Stimulated activated CD8-positive, alpha-beta memory T cell treated with anti-CD3 and anti-CD28 coated beads, Interleukin-12 subunit alpha, Interleukin-12 subunit beta, amount 100 ng/mL, for 1 hour (primary cell): ENCODE measurements around the gene CHST11.
"Not testable (repeated sequence)": the region's sequence is repeated elsewhere in the genome, so short reads cannot be mapped to it uniquely, and the experiment has no call there.

ENCODE experiments used
- DNase-seq: peaks from one replicate; pipeline ENCODE4 v3.0.0-alpha.2; 2020; ENCODE audit warnings: low read depth

The CHST11 gene

DNA sequence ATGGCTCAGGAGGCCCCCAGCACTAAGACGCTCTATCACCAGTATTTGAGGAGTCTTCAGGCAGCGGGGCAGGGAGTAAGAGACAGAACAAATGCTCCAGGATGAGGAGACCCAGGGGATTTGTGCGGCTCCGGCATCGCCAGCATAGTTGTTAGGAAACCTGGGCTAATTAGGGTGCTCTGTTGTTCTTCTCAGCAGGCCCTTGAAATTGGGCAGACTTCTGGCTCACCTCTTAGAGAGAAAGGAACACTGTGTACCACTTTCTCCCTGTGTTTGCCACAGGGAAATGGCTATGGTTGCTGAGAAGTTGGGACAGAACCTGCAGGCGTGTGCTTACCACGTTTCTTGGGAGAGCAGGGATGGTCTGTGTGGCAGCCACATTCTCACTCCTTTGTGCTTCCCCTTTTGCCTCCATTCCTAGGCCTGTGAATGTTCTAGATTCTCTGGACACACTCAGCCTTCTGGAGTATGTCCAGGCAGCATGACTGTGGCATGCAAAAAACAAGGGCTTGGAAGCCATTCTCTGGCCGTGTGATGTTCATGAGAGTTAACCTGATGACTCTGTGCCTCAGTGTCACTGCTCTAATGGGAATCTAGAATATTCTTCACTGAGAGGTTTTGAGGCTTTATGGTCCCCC, 109.0 kb downstream of the CHST11 start:
- DNase-seq, result no peak

- DNase-seq, result no peak
These were observed 109.7 kb downstream of the CHST11 start for GRCh38 chr12:104566244-104566993.

DNA sequence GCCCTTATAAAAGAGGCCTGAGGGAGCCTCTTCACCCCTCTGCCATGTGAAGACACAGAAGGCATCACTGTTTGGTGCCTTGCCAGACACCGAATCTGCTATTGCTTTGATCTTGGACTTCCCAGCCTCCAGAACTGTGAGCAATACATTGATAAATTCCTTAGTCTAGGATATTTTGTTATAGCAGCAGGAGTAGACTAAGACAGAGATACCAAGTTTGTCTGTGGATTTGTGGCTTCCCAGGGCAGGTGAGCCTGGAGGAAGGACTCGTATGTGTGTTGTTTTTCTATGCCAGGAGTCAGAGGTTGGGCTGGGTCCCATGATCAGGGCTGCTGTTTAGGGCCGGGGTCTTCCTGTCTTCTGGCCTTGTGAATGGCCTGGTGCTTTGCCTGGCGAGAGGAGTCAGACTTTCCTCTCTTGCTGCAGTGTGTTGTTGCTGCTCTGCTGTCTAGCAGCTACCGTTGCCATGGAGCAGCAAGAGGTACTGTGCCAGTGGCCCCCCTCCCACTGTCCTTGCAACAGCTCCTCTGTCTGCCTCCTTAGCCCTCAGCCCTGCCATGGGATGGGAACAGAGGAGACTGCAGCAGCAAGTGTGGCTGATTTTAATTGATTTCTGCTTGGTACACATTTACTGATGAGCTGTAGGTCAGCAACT, 111.2 kb downstream of the CHST11 start:
- DNase-seq, result no peak

DNA sequence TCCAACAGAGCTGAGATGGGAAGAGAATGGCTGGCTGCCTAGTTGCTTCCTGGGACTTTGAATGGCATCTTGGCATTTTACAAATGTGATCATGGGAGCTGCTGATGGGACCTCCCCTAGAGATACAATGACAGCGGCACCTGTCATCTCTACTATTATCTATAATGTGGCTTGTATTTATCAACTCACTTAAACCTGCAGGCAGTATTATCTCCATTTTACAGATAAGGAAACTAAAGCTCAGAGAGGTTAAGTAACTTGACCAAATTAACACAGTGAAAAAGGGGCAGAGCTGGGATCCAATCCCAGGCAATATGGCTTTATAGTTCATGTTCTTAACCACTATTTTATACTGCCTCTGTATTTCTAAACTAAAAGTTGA, 111.7 kb downstream of the CHST11 start:
- no peak for DNase-seq

DNA sequence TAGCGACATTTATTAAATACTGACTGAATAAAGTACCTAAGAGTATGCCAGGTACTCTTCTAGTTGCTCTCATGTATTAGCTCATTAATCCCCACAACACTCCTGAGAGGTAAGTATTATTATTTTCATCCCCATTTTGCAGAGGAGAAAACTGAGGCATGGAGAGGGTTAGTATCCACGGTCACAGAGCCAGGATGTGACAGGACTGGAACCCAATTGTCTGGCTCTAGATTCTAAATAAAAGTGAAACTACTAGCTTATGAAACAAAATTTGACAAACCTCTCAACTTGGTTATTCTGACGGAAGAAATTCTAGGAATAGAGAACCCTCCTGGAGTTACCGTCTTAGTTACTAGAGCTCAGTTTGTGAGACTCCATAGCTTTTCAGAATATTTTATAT, 112.2 kb downstream of the CHST11 start:
- DNase-seq, result no peak

GRCh38 chr12:104569346-104570173, 112.8 kb downstream of the CHST11 start:
- peak; percentile 13 for DNase-seq

DNA sequence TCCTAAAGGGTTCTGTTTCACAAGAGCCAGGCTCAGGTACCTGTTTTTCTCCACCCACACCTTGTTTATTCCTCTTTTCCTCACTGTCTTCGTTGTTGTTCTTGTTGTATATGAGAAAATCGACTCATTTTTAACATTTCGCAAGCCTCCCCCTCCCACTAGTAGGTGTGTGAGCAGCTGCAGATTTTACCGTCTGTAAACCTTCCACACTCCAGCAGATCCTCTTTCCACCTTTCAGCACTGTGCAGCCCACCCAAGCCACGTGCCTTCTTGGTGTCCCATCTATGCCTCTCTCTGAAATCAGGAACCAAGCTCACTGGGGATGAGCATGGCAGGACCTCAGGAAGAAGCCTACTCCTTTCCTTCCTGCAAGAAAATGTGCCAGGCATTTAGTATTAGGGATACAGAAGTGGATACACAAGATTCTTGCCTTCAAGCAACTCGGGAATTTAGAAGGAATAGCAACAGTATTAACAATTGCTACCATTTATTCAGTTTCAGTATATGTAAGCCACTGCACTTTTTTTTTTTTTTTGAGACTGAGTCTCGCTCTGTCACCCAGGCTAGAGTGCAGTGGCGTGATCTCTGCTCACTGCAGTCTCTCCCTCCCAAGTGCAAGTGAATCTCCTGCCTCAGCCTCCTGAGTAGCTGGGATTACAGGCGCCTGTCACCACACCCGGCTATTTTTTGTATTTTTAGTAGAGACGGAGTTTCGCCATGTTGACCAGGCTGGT, 113.6 kb downstream of the CHST11 start:
- DNase-seq, result no peak

- DNase-seq, result no peak
These were observed 114.6 kb downstream of the CHST11 start for GRCh38 chr12:104571328-104571727.

DNA sequence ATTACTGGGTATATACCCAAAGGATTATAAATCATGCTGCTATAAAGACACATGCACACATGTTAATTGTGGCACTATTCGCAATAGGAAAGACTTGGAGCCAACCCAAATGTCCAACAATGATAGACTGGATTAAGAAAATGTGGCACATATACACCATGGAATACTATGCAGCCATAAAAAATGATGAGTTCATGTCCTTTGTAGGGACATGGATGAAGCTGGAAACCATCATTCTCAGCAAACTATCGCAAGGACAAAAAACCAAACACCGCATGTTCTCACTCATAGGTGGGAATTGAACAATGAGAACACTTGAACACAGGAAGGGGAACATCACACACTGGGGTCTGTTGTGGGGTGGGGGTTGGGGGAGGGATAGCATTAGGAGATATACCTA, 117.6 kb downstream of the CHST11 start:
- not testable (repeated sequence) for DNase-seq

DNA sequence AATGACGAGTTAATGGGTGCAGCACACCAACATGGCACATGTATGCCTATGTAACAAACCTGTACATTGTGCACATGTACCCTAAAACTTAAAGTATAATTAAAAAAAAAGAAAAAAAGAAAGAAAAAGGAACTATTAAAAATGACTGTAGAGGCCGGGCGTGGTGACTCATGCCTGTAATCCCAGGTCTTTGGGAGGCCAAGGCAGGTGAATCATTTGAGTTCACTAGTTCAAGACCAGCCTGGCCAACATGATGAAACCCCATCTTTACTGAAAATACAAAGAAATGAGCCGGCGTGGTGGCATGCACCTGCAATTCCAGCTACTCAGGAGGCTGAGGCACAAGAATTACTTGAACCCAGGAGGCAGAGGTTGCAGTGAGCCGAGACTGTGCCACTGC, 118.0 kb downstream of the CHST11 start:
- DNase-seq, result not testable (repeated sequence)

GRCh38 chr12:104575442-104576186, 118.9 kb downstream of the CHST11 start:
- DNase-seq, result no peak

DNA sequence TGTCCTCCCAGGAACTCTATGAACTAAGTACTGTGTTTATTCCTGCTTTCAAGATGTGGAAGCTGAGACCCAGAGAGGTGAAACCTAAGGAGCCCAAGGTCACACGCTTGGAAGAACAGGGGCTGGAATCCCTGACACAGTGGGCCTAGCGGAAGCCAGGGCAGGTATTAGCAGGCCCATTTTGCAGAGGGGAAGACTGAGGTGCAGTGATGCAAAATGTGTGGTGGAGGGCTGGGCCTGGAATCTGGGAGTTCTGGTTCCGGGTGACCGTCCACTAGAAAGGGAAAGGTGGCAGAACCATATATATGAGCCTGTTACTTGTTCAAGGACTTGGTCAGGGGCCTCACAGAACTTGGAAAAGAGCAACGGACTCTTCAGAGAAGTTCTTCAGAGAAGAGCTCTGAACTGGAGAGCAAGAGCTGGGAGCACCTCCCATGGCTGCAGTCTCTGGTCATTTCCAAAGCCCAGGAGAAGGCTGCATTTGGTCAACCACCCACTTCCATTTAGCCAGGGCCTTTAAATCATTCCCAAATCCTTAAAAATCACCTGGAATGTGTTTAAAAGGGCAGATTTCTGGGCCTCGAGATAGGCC, 119.5 kb downstream of the CHST11 start:
- no peak for DNase-seq

- DNase-seq, result no peak
These were observed 120.3 kb downstream of the CHST11 start for GRCh38 chr12:104576980-104577580.

GRCh38 chr12:104577581-104577981, 120.8 kb downstream of the CHST11 start:
- DNase-seq, result no peak

GRCh38 chr12:104578453-104578852, 121.7 kb downstream of the CHST11 start:
- no peak for DNase-seq

- DNase-seq, result no peak
These were observed 123.2 kb downstream of the CHST11 start for GRCh38 chr12:104579718-104580495.

GRCh38 chr12:104581005-104581570, 124.3 kb downstream of the CHST11 start:
- no peak for DNase-seq

DNA sequence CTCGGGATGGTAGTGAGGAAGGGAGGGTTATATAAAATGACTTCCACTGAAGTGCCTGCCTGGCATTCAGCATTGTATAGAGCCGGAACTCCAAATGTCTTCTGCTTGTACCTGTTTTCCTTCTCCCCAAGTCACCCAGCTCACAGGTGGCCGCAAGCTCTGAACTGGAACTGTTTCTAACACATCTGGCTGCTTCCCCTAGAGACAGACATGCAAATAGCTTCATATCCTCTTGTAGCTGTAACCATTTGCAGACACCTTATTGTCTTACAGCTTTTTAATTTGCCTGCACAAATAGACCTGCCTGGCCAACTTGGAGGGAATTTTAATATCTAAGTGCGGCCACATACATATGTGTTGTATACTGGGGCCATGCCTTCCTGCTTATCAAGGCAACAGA, 126.0 kb downstream of the CHST11 start:
- no peak for DNase-seq

GRCh38 chr12:104583301-104583700, 126.6 kb downstream of the CHST11 start:
- no peak for DNase-seq
